ENCODE measurements around the gene TDRD5.

Gene TDRD5

GRCh38 chr1:179591592-179592580 lies at the start of gene TDRD5:
TSS of gene TDRD5 (plus strand) at chr1:179591832. CDS start at chr1:179592616, 784 bp downstream.
- no peak for DNase-seq (ENCODE audit: low spot score)

GRCh38 chr1:179545321-179545720 lies 46.3 kb upstream of the TDRD5 start:
- no peak for DNase-seq (ENCODE audit: low spot score)

GRCh38 chr1:179547021-179547535 lies 44.6 kb upstream of the TDRD5 start:
- DNase-seq (ENCODE audit: low spot score) = no peak

GRCh38 chr1:179548666-179549367 lies 42.8 kb upstream of the TDRD5 start:
- DNase-seq (ENCODE audit: low spot score) = no peak

- DNase-seq (ENCODE audit: low spot score) = no peak
These were observed 42.3 kb upstream of the TDRD5 start for GRCh38 chr1:179549368-179549700.

- DNase-seq (ENCODE audit: low spot score) = no peak
These were observed 40.6 kb upstream of the TDRD5 start for GRCh38 chr1:179550746-179551682.

GRCh38 chr1:179554427-179554826 lies 37.2 kb upstream of the TDRD5 start:
- no peak for DNase-seq (ENCODE audit: low spot score)

- no peak for DNase-seq (ENCODE audit: low spot score)
These were observed 33.6 kb upstream of the TDRD5 start for GRCh38 chr1:179558078-179558477.

GRCh38 chr1:179575497-179576314 lies 15.9 kb upstream of the TDRD5 start, which contains the start of gene NPHS2:
TSS of gene NPHS2 (minus strand) at chr1:179575948. CDS start at chr1:179575864, 84 bp downstream.
- no peak for DNase-seq (ENCODE audit: low spot score)

GRCh38 chr1:179576509-179576908 lies 15.1 kb upstream of the TDRD5 start:
- DNase-seq (ENCODE audit: low spot score) = no peak

- DNase-seq (ENCODE audit: low spot score) = no peak
These were observed 7.8 kb upstream of the TDRD5 start for GRCh38 chr1:179583771-179584320.

- no peak for DNase-seq (ENCODE audit: low spot score)
These were observed 5.4 kb upstream of the TDRD5 start for GRCh38 chr1:179586107-179586823.

GRCh38 chr1:179587336-179587735 lies 4.3 kb upstream of the TDRD5 start:
- DNase-seq (ENCODE audit: low spot score) = no peak

- no peak for DNase-seq (ENCODE audit: low spot score)
These were observed 3.1 kb upstream of the TDRD5 start for GRCh38 chr1:179588425-179589024.

GRCh38 chr1:179589509-179589908 lies 2.1 kb upstream of the TDRD5 start:
- no peak for DNase-seq (ENCODE audit: low spot score)

GRCh38 chr1:179590671-179591070 lies 961 bp upstream of the TDRD5 start:
- no peak for DNase-seq (ENCODE audit: low spot score)

- DNase-seq (ENCODE audit: low spot score) = no peak
These were observed 410 bp upstream of the TDRD5 start for GRCh38 chr1:179591253-179591591.

- no peak for DNase-seq (ENCODE audit: low spot score)
These were observed 7.0 kb downstream of the TDRD5 start for GRCh38 chr1:179598631-179599030.

GRCh38 chr1:179599623-179600249 lies 8.1 kb downstream of the TDRD5 start:
- DNase-seq (ENCODE audit: low spot score) = no peak

All from CD4-positive, alpha-beta T cell treated with Interleukin-2 at 100 ng/mL for 4 hours (primary cell).